IMR-90 (cell line): ENCODE data around the gene IGFBP5. TPM values are rescaled to one million over a fixed set of nuclear protein-coding genes. Genes with fewer than 3 reads are reported as not detected.

Experiments used
- ATAC-seq: fragments of 200-7000 bp; cut with Tn5 transposase; 2 replicates; pipeline ENCODE4 v1.9.1; 2020; ENCODE audit warnings: low read depth, mild to moderate bottlenecking, moderate library complexity
- BruUV-seq: library from RNA; stranded (reverse); fragments of 400-500 nt; replicated peaks from 2 replicates; lab custom pipeline; 2021; lab: Mats Ljungman, UMichigan
- CTCF ChIA-PET: fragments of 300-600 bp; formaldehyde crosslinking; extraction: SDS; loops from one replicate; lab custom pipeline; 2021; ENCODE audit warnings: antibody characterized with exemption; lab: Yijun Ruan, JAX
- POLR2A ChIA-PET: fragments of 300-600 bp; sonication (Branson Sonifier 250); formaldehyde crosslinking; loops from one replicate; lab custom pipeline; 2022; ENCODE audit warnings: antibody characterized with exemption; ENCODE audit not compliant: unreplicated experiment; lab: Charles Lee
- DNase-seq: peaks from one replicate; pipeline ENCODE4 v3.0.0; 2013
- H2AFZ ChIP-seq: replicated peaks from 2 replicates; pipeline ENCODE3; 2013; ENCODE audit warnings: low read length, mild to moderate bottlenecking; ENCODE audit not compliant: poor library complexity
- H2AK5ac ChIP-seq: 2 replicates; pipeline ENCODE4 v1.6.1; 2013; ENCODE audit warnings: low read depth, low read length, inconsistent platforms
- H2AK9ac ChIP-seq: replicated peaks from 2 replicates; pipeline ENCODE3; 2013; ENCODE audit warnings: mild to moderate bottlenecking, low read depth, low read length, moderate library complexity; ENCODE audit not compliant: poor library complexity
- H2BK120ac ChIP-seq: 2 replicates; pipeline ENCODE4 v1.6.1; 2013; ENCODE audit warnings: low read depth, low read length, inconsistent platforms
- H2BK15ac ChIP-seq: 3 replicates; pipeline ENCODE4 v1.6.1; 2013; ENCODE audit warnings: low read depth, low read length, inconsistent platforms
- H2BK20ac ChIP-seq: 2 replicates; pipeline ENCODE4 v1.6.1; 2013; ENCODE audit warnings: low read depth, mild to moderate bottlenecking, inconsistent platforms, low read length, moderate library complexity
- H2BK5ac ChIP-seq: 2 replicates; pipeline ENCODE4 v1.6.1; 2013; ENCODE audit warnings: mild to moderate bottlenecking, low read depth, low read length, inconsistent platforms; ENCODE audit not compliant: poor library complexity, severe bottlenecking
- H3K14ac ChIP-seq: replicated peaks from 2 replicates; pipeline ENCODE4 v1.6.1; 2013; ENCODE audit warnings: low read depth, low read length, inconsistent platforms
- H3K18ac ChIP-seq: 2 replicates; pipeline ENCODE4 v1.6.1; 2013; ENCODE audit warnings: low read depth, low read length, control low read depth
- H3K23ac ChIP-seq: 2 replicates; pipeline ENCODE4 v1.6.1; 2013; ENCODE audit warnings: low read depth, low read length, inconsistent platforms
- H3K27ac ChIP-seq: 2 replicates; pipeline ENCODE4 v1.5.1; 2013; ENCODE audit warnings: mild to moderate bottlenecking, control low read depth, low read length; ENCODE audit not compliant: insufficient read depth
- H3K27me3 ChIP-seq: 2 replicates; pipeline ENCODE4 v1.6.1; 2013; ENCODE audit warnings: low read length; ENCODE audit not compliant: control insufficient read depth, insufficient read depth
- H3K36me3 ChIP-seq: 2 replicates; pipeline ENCODE4 v1.6.1; 2013; ENCODE audit warnings: low read length, mixed read lengths; ENCODE audit not compliant: control insufficient read depth, insufficient read depth
- H3K4ac ChIP-seq: 2 replicates; pipeline ENCODE4 v1.6.1; 2013; ENCODE audit warnings: low read depth, low read length, inconsistent platforms
- H3K4me1 ChIP-seq: 2 replicates; pipeline ENCODE4 v1.6.1; 2013; ENCODE audit warnings: low read length, mixed read lengths; ENCODE audit not compliant: control insufficient read depth, insufficient read depth
- H3K4me2 ChIP-seq: 2 replicates; pipeline ENCODE4 v1.6.1; 2013; ENCODE audit warnings: low read depth, mild to moderate bottlenecking, control low read depth, low read length, moderate library complexity
- H3K4me3 ChIP-seq: 2 replicates; pipeline ENCODE4 v1.5.1; 2013; ENCODE audit warnings: low read depth, mild to moderate bottlenecking, control low read depth, low read length, moderate library complexity; ENCODE audit not compliant: insufficient read depth
- H3K56ac ChIP-seq: 2 replicates; pipeline ENCODE4 v1.6.1; 2013; ENCODE audit warnings: low read length, inconsistent platforms; ENCODE audit not compliant: insufficient read depth; ENCODE audit errors: extremely low read depth
- H3K79me1 ChIP-seq, 2 experiments: 2 replicates each; pipeline ENCODE4 v1.6.1; 2013; ENCODE audit warnings: low read length in 2 of 2, inconsistent platforms in 1 of 2, low read depth in 1 of 2
- H3K9ac ChIP-seq: 2 replicates; pipeline ENCODE4 v1.6.1; 2013; ENCODE audit warnings: low read depth, low read length, control low read depth
- H3K9me1 ChIP-seq: 2 replicates; pipeline ENCODE4 v1.6.1; 2013; ENCODE audit warnings: low read length, inconsistent platforms; ENCODE audit not compliant: insufficient read depth
- H3K9me3 ChIP-seq: 2 replicates; pipeline ENCODE4 v1.6.1; 2013; ENCODE audit warnings: low read length; ENCODE audit not compliant: control insufficient read depth, insufficient read depth
- H4K20me1 ChIP-seq: 2 replicates; pipeline ENCODE4 v1.6.1; 2013; ENCODE audit warnings: low read length, inconsistent platforms; ENCODE audit not compliant: insufficient read depth
- H4K5ac ChIP-seq: 2 replicates; pipeline ENCODE4 v1.6.1; 2013; ENCODE audit warnings: mild to moderate bottlenecking, low read depth, low read length, control low read depth
- H4K8ac ChIP-seq, 2 experiments: 2 replicates each; pipeline ENCODE4 v1.6.1; 2013; ENCODE audit warnings: low read depth in 2 of 2, low read length in 2 of 2, control low read depth in 1 of 2, inconsistent platforms in 1 of 2
- H4K91ac ChIP-seq: 2 replicates; pipeline ENCODE4 v1.6.1; 2013; ENCODE audit warnings: low read depth, low read length, inconsistent platforms; ENCODE audit not compliant: insufficient read depth
- BHLHE40 ChIP-seq: fragments of 150-350 bp; IDR thresholded peaks from 2 replicates; pipeline ENCODE4 v1.6.1; 2016; ENCODE audit warnings: mild to moderate bottlenecking, low read depth, low read length
- CHD1 ChIP-seq: IDR thresholded peaks from 2 replicates; pipeline ENCODE4 v1.6.1; 2012; ENCODE audit warnings: low read depth, low read length, improper control_type of control experiment
- MAFK ChIP-seq: IDR thresholded peaks from 2 replicates; pipeline ENCODE4 v1.6.1; 2012; ENCODE audit warnings: low read depth, low read length, improper control_type of control experiment
- MAZ ChIP-seq: IDR thresholded peaks from 2 replicates; pipeline ENCODE4 v1.6.1; 2012; ENCODE audit warnings: low read depth, mild to moderate bottlenecking, low read length, improper control_type of control experiment, moderate library complexity, borderline replicate concordance
- WGBS, 2 experiments: methylation state at CpG; one replicate each; pipeline versions ENCODE4 v1.1.5 to v1.1.7; 2013; ENCODE audit warnings: missing lambda C conversion rate in 2 of 2; ENCODE audit not compliant: insufficient read length in 1 of 2; ENCODE audit errors: extremely low coverage in 2 of 2; 5-methylcytosine and 5-hydroxymethylcytosine counted together
- dilution Hi-C: fragments of 300-500 bp; cut with HindIII; formaldehyde crosslinking; loops from one replicate; pipeline ENCODE4 v1.14.3; 2018; ENCODE audit warnings: low sequenced_read_pairs; ENCODE audit not compliant: unreplicated experiment
- in situ Hi-C: fragments of 300-500 bp; cut with MboI; formaldehyde crosslinking; loops from 3 replicates; pipeline ENCODE4 v1.14.3; 2019; ENCODE audit warnings: low sequenced_read_pairs, inconsistent platforms, mixed read lengths
- intact Hi-C: fragments of 100-400 bp; cut with micrococcal nuclease; formaldehyde crosslinking; loops from 2 replicates; pipeline ENCODE4 v1.10.0; 2022
- polyA plus RNA-seq, 3 experiments: library from polyadenylated mRNA; depleted of rRNA; stranded (reverse); fragments of >200 nt; gene quantifications; 2 replicates each; pipeline ENCODE4 v1.2.3, GENCODE V29; 2012; ENCODE audit warnings: low replicate concordance in 1 of 3
- total RNA-seq: library from RNA; depleted of rRNA; stranded (reverse); fragments of >200 nt; gene quantifications from 2 replicates; pipeline ENCODE4 v1.2.3, GENCODE V29; 2012
- TF ChIP-seq, protein P1 (sequence below): fragments of 150-350 bp; IDR thresholded peaks from 2 replicates; pipeline ENCODE4 v1.6.1; 2017; ENCODE audit warnings: mild to moderate bottlenecking, antibody characterized with exemption, low read length, low read depth

IGFBP5 gene
- total and polyA plus RNA-seq, 2 of the 4 experiments (the other 2 are of a cell fraction), result 392 to 1,339 TPM

- Histone ChIP-seq H3K27ac (peak overlapping the region; percentile 0; the same call in 1 of the 2 replicates), H2BK15ac (no peak overlapping the region), H2AK9ac (no peak overlapping the region), H3K27me3 (no peaks in the 10 kb centered on the region), H4K91ac (no peak overlapping the region), H3K9me1 (peaks cover 29% of the 10 kb centered on the region), H3K18ac (no peak overlapping the region), H2AFZ (peak overlapping the region; percentile 38), H3K4me1 (peaks cover 7% of the 10 kb centered on the region), H2BK5ac (peak overlapping the region; percentile 22), H4K20me1 (peaks cover 98% of the 10 kb centered on the region), H2AK5ac (no peak overlapping the region), H2BK20ac (no peak overlapping the region), H4K5ac (no peak overlapping the region), H3K4ac (no peak overlapping the region), H4K8ac (peak overlapping the region in 1 of 2 experiments; percentile 27; a peak in 1 of 4 replicates), H2BK120ac (no peak overlapping the region), H3K14ac (peak overlapping the region; percentile 34; the same call in 1 of the 2 replicates), H3K23ac (peak overlapping the region; percentile 67; the same call in 1 of the 2 replicates), H3K79me1 (peaks cover 0 to 85% of the 10 kb centered on the region in 2 experiments; a peak in 2 of 4 replicates), H3K36me3 (peaks cover 79% of the 10 kb centered on the region), H3K4me2 (peak overlapping the region; percentile 77), H3K4me3 (peak overlapping the region; percentile 30), H3K56ac (no peak overlapping the region), H3K9me3 (no peaks in the 10 kb centered on the region), H3K9ac (peak overlapping the region; percentile 53)
- TF ChIP-seq MAFK (no peak), BHLHE40 (no peak), CHD1 (no peak), MAZ (no peak)
- TF ChIP-seq, protein P1, sequence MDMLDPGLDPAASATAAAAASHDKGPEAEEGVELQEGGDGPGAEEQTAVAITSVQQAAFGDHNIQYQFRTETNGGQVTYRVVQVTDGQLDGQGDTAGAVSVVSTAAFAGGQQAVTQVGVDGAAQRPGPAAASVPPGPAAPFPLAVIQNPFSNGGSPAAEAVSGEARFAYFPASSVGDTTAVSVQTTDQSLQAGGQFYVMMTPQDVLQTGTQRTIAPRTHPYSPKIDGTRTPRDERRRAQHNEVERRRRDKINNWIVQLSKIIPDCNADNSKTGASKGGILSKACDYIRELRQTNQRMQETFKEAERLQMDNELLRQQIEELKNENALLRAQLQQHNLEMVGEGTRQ, result no peak
- no peak for ATAC-seq
- BruUV-seq, result no TSS peak
- in situ Hi-C loops (no loop called here), intact Hi-C loops (no loop called here), dilution Hi-C loops (loop anchor here (25.0 kb wide), 2 partner anchors 473 to 823 kb away; no protein-coding TSS in a partner anchor)
- DNase-seq, result no peak
- 100% methylated on average over 1 of the region's 3 CpGs; no CpG with 5 or more reads in 1 of the 2 experiments for WGBS, 2 experiments
- POLR2A ChIA-PET, result interaction anchor here (0.5 to 1.1 kb wide), 3 partner anchors 416 to 594 kb away, joined by 3 to 5 read pairs (median 4); no protein-coding TSS in a partner anchor
- CTCF ChIA-PET, result no interaction called here
Measured at GRCh38 chr2:216689397-216689796, 6.0 kb downstream of the IGFBP5 start.
